Uterus (tissue), 4 donors: Measurements from ENCODE around the gene SIX4. TPM values are rescaled to one million over a fixed set of nuclear protein-coding genes. Genes with fewer than 3 reads are reported as not detected.

Source experiments
- DNase-seq, 2 donors: peaks; one replicate each; pipeline ENCODE4 v3.0.0-alpha.2; 2019 to 2020
- H3K27ac ChIP-seq, 2 donors: fragments of 200-600 bp; sonication (generic); 1 replicate in 1 of 2; 2 replicates in 1 of 2; pipeline ENCODE4 v1.5.1; 2016 to 2018
- H3K27me3 ChIP-seq, 2 donors: fragments of 200-600 bp; sonication (generic); one replicate each; pipeline ENCODE4 v1.5.1; 2018 to 2019; ENCODE audit warnings: control low read depth in 1 of 2
- H3K36me3 ChIP-seq, 2 donors: fragments of 200-600 bp; sonication (generic); one replicate each; pipeline ENCODE4 v1.5.1; 2019; ENCODE audit warnings: control low read depth in 1 of 2
- H3K4me1 ChIP-seq, 2 donors: fragments of 200-600 bp; sonication (generic); one replicate each; pipeline ENCODE4 v1.5.1; 2018 to 2019; ENCODE audit warnings: control low read depth in 1 of 2
- H3K4me3 ChIP-seq, 2 donors: fragments of 200-600 bp; sonication (generic); 1 replicate in 1 of 2; 2 replicates in 1 of 2; pipeline ENCODE4 v1.5.1; 2018 to 2019; ENCODE audit warnings: mild to moderate bottlenecking in 1 of 2
- H3K9me3 ChIP-seq, 2 donors: fragments of 200-600 bp; sonication (generic); one replicate each; pipeline ENCODE4 v1.5.1; 2019; ENCODE audit warnings: control low read depth in 1 of 2
- CTCF ChIP-seq, 4 experiments: fragments of 200-600 bp in 2 of 4; fragments of 450-650 bp in 2 of 4; sonication (generic) in 2 of 4; IDR thresholded peaks; one replicate each; pipeline ENCODE4 v1.5.1; 2016 to 2019; ENCODE audit warnings: antibody characterized with exemption in 4 of 4, mild to moderate bottlenecking in 2 of 4, moderate library complexity in 1 of 4
- POLR2A ChIP-seq, 2 donors: fragments of 450-650 bp; IDR thresholded peaks; one replicate each; pipeline ENCODE4 v1.6.1; 2016; ENCODE audit warnings: antibody characterized with exemption in 2 of 2, mild to moderate bottlenecking in 1 of 2, moderate library complexity in 1 of 2
- intact Hi-C: fragments of 100-400 bp; cut with DNase I; formaldehyde crosslinking; loops from one replicate; pipeline ENCODE4 v1.15.1; 2023; ENCODE audit warnings: low total_unique reads
- total RNA-seq, 4 donors: library from RNA; depleted of rRNA in 3 of 4; stranded (reverse); fragments of >200 nt in 3 of 4; gene quantifications; one replicate each; pipeline versions ENCODE4 v1.1.0 to v1.2.4, GENCODE V29; 2014 to 2023
- donor health status: DM: yes; HTN: yes; CAD: no.

The SIX4 gene
- total RNA-seq, 4 donors from 2014 or later, result 0.26 to 9.7 (median 3.5) TPM

DNA sequence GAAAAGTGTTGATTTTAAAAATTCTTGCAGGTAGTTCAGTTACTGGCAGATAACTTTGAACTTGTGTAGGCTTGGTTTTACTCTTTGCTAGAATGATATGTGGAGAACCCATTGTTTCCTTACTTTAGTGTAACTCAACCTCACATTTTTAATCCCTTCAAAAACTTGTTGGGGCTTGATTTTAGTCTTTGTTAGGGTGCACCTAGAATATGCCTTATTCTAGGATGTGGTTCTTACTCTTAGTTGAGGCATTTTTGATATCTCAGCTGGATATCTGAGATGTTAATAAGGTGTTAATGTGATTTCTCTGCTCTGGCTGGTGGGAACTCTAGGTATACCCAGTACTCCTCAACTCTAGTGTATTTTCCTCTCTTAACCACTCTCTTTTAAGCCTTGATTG is 20.4 kb upstream of the SIX4 start:
- H3K4me3 ChIP-seq, result no peak overlapping the region
- no peaks in the 10 kb centered on the region for H3K27me3 ChIP-seq
- no peaks in the 10 kb centered on the region for H3K36me3 ChIP-seq
- no peaks in the 10 kb centered on the region for H3K9me3 ChIP-seq
- no peak for TF ChIP-seq POLR2A (IDR thresholded peaks at IDR 0.05)
- TF ChIP-seq CTCF (IDR thresholded peaks at IDR 0.05), result no peak
- no peak overlapping the region for H3K27ac ChIP-seq
- DNase-seq, result no peak
- intact Hi-C loops, result no loop called here
- H3K4me1 ChIP-seq, result no peaks in the 10 kb centered on the region

DNA sequence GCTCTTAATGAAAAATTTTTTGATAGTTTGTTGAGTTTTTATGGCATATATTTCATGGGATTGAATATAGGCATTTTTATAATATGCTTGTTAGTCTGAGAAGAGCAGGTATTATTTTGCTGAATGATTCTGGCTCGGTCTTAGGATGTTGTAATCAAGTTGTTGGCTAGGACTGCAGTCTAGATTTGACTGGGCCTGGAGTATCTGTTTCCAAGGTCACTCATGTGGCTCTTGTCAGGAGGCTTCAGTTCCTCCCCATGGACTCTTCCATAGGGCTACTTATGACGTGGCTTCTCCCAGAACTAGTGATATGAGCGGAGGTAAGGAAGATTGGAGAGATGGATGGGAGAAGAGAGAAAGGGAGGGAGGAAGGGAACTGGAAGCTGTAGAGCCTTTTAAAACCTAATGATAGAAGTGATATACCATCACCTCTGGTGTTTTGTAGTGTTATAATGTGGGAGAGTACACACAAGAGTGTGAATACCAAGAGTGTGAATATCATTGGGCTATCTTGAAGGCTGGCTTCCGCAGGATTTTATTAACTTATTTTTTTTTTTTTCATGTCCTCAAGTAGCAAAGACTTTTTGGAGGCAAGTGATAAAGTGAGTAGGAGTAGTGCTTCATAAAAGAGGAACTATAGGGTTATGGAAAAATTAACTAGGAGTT is 14.8 kb upstream of the SIX4 start:
- intact Hi-C loops, result no loop called here

DNA sequence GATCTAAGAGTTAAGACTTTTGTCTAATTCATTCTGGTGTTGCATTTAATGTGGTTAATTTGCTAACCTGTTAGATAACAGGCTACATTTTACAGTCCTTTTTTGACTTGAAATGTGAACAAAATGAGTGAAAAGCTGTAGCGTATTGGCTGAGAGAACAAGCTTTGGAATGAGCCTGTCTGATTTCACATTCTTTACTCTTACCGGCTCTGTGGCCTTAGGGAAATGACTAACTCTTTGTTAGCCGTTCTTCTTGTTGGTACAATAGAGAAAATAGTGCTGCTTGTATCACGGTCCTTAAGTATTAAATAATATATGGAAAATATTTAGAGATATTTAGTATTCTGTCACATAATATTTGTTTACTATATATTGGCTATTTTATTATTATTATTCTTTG is 12.3 kb upstream of the SIX4 start:
- no peaks in the 10 kb centered on the region for H3K9me3 ChIP-seq
- TF ChIP-seq POLR2A (IDR thresholded peaks at IDR 0.05) (no peak), CTCF (IDR thresholded peaks at IDR 0.05) (no peak)
- no peak overlapping the region for H3K27ac ChIP-seq
- H3K36me3 ChIP-seq, result no peaks in the 10 kb centered on the region
- DNase-seq, result no peak
- peaks cover 0 to 6% of the 10 kb centered on the region in 2 donors for H3K4me1 ChIP-seq
- no peak overlapping the region for H3K4me3 ChIP-seq
- H3K27me3 ChIP-seq, result no peaks in the 10 kb centered on the region
- intact Hi-C loops, result no loop called here

More for the DNA sequence above, 14.8 kb upstream of the SIX4 start:
- no peaks in the 10 kb centered on the region for H3K9me3 ChIP-seq
- H3K36me3 ChIP-seq, result no peaks in the 10 kb centered on the region
- no peaks in the 10 kb centered on the region for H3K27me3 ChIP-seq
- no peak overlapping the region for H3K27ac ChIP-seq
- H3K4me3 ChIP-seq, result no peak overlapping the region
- peaks cover 0 to 6% of the 10 kb centered on the region in 2 donors for H3K4me1 ChIP-seq
- TF ChIP-seq CTCF (IDR thresholded peaks at IDR 0.05), result no peak
- TF ChIP-seq POLR2A (IDR thresholded peaks at IDR 0.05), result no peak
- DNase-seq, result no peak

- Histone ChIP-seq H3K4me1 (peaks cover 0 to 6% of the 10 kb centered on the region in 2 donors), H3K27ac (peak overlapping the region; percentile 72 to 76), H3K36me3 (no peaks in the 10 kb centered on the region), H3K9me3 (no peaks in the 10 kb centered on the region), H3K27me3 (no peaks in the 10 kb centered on the region), H3K4me3 (peak overlapping the region; percentile 61 to 68)
- TF ChIP-seq CTCF (IDR thresholded peaks at IDR 0.05) (no peak), POLR2A (IDR thresholded peaks at IDR 0.05) (no peak)
- intact Hi-C loops, result no loop called here
- no peak for DNase-seq
Measured at GRCh38 chr14:60735416-60735815, 11.3 kb upstream of the SIX4 start.

DNA sequence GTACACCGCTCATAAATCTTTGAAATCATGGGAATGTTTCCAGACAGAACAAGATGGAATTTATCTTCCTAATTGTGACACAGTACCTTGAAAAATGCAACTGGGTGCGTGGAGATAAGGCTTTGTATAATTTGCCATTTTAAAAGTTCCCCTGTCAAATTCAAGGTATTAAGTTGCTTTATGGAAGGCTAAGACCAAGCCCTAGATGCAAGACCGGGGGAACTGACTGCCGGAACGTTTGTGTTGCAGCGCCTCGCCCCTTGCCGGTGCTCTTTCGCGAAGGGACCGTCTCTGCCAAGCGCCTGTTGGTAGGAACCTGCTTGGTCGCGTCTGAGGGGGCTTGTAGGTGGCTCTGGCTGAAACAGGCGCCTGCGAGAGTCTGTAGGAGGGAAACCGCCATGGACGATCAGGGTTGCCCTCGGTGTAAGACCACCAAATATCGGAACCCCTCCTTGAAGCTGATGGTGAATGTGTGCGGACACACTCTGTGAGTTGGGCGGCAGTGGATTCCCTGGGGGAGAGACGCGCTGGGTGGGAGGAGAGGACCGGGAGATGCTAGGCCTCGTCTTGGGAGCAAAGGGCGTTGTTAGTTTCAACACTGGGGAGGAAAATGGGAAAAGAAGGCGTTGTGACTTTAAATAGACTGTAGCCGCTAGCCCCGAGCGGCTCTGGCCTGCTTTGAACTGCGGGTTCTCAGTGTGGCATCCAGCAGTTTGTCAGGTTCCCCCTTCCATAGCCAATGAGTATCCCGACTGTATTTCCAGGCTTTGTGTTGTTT is 10.5 kb upstream of the SIX4 start, which contains the start of gene MNAT1:
MNAT1 (plus strand) TSS at position 297 of the 778 bp plus-strand sequence; CDS start at position 399, 102 bp downstream.
- TF ChIP-seq CTCF (IDR thresholded peaks at IDR 0.05) (peak in 2 of 4 experiments; percentile 18 to 19), POLR2A (IDR thresholded peaks at IDR 0.05) (peak in 1 of 2 donors; percentile 34)
- H3K27me3 ChIP-seq, result no peaks in the 10 kb centered on the region
- peak; percentile 59 to 79 for DNase-seq
- no peaks in the 10 kb centered on the region for H3K9me3 ChIP-seq
- H3K4me1 ChIP-seq, result peaks cover 0 to 6% of the 10 kb centered on the region in 2 donors
- H3K27ac ChIP-seq, result peak within 1 kb of the TSS; percentile 72 to 76
- peak within 1 kb of the TSS; percentile 61 to 68 for H3K4me3 ChIP-seq
- no peaks in the 10 kb centered on the region for H3K36me3 ChIP-seq
- intact Hi-C loops, result no loop called here
